ENCODE measurements around the gene ENKD1.

ENKD1 gene

DNA sequence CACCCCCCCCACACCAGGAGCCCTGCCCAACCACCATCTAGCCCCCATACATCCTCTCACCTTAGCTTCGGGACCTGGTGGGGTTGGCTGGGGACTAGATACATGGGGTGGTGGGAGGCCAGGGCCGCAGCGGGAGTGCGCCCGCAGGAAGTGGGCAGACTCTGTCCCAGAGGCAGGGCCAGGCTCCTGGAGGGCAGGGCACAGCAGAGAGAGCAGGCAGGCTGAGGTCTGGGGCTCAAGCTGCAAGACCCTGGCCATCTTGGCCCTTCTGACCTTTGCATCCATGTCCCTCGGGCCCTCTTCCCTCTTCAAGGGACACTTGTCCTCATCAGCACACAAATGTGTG, 2.7 kb downstream of the ENKD1 start:
- no peak for DNase-seq
- TF ChIP-seq GATA1 (IDR thresholded peaks at IDR 0.05; ENCODE audit: low read depth, low read length): no peak
- TF ChIP-seq POLR2A (IDR thresholded peaks at IDR 0.05; ENCODE audit: low read length): no peak

- TF ChIP-seq POLR2A (IDR thresholded peaks at IDR 0.05; ENCODE audit: low read length): no peak
- no peak for TF ChIP-seq GATA1 (IDR thresholded peaks at IDR 0.05; ENCODE audit: low read depth, low read length)
- DNase-seq: peak; percentile 41 to 42
These were observed 3.2 kb downstream of the ENKD1 start for GRCh38 chr16:67663151-67663876.

- DNase-seq: no peak
- TF ChIP-seq GATA1 (IDR thresholded peaks at IDR 0.05; ENCODE audit: low read depth, low read length) (no peak), POLR2A (IDR thresholded peaks at IDR 0.05; ENCODE audit: low read length) (no peak)
These were observed 3.9 kb downstream of the ENKD1 start for GRCh38 chr16:67662653-67663010.

GRCh38 chr16:67661886-67662652, 4.5 kb downstream of the ENKD1 start:
- no peak for DNase-seq
- TF ChIP-seq POLR2A (IDR thresholded peaks at IDR 0.05; ENCODE audit: low read length): no peak

DNA sequence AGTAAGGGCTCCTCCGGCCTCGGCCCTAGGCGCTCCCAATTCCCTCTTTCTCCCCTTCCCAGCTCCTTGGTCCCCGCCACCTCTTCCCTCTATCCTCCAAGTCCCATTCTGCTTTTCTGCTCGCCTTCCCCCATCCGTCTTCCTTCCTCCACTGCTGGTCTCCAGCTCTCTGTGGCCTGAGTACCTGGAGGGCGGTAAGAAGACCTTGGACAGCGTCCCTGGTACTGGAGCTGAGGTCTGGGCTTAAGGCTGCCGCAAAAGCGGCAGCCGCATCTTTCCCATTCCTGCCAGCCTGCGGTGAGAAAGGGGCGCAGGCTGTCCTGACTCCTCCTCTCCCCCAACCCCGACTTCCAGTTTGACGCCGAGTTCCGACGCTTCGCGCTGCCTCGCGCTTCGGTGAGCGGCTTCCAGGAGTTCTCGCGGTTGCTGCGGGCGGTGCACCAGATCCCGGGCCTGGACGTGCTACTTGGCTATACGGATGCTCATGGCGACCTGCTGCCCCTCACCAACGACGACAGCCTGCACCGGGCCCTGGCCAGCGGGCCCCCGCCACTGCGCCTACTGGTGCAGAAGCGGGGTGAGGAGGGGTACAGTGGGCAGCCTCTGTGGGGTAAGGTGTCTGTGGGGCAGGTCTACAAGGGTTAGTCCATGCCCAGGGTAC, 5.3 kb downstream of the ENKD1 start:
- TF ChIP-seq GATA1 (IDR thresholded peaks at IDR 0.05; ENCODE audit: low read depth, low read length) (no peak), POLR2A (IDR thresholded peaks at IDR 0.05; ENCODE audit: low read length) (no peak)
- DNase-seq: peak; percentile 62 to 69

DNA sequence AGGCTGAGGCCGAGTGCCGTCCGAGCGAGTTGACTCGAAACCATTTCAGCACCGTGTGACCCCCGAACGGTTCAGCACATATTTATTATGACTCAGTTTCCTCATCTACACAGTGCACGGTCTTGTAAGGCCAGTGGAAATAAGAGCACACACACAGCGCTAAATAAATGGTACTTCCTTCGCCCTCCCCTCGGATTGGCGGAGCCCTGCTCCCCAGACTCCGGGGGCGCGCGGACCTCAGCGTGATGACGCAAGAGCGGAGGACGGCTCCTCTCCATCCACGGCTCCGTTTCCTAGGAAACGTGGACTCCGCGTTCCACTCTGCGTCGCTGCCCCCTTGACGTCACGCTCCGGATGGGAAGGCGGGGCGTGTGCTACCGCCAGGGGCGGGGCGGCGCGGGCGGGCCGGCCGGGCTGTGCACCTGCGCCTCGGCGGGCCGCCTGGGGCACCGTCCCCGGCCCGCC, 6.0 kb downstream of the ENKD1 start, which contains the start of gene PARD6A:
TSS of gene PARD6A (plus strand) at position 397 of the 465 bp plus-strand sequence. CDS start 79 bp downstream, outside the sequence.
- peak; percentile 95 to 96 for DNase-seq
- TF ChIP-seq GATA1 (IDR thresholded peaks at IDR 0.05; ENCODE audit: low read depth, low read length) (no peak), POLR2A (IDR thresholded peaks at IDR 0.05; ENCODE audit: low read length) (peak; percentile 79)

GRCh38 chr16:67659675-67660563, 6.6 kb downstream of the ENKD1 start, which contains the start of gene ACD:
ACD (minus strand) TSS chr16:67660260; CDS start chr16:67660220, 40 bp downstream.
- TF ChIP-seq GATA1 (IDR thresholded peaks at IDR 0.05; ENCODE audit: low read depth, low read length) (no peak), POLR2A (IDR thresholded peaks at IDR 0.05; ENCODE audit: low read length) (peak; percentile 90)
- peak; percentile 92 to 95 for DNase-seq

DNA sequence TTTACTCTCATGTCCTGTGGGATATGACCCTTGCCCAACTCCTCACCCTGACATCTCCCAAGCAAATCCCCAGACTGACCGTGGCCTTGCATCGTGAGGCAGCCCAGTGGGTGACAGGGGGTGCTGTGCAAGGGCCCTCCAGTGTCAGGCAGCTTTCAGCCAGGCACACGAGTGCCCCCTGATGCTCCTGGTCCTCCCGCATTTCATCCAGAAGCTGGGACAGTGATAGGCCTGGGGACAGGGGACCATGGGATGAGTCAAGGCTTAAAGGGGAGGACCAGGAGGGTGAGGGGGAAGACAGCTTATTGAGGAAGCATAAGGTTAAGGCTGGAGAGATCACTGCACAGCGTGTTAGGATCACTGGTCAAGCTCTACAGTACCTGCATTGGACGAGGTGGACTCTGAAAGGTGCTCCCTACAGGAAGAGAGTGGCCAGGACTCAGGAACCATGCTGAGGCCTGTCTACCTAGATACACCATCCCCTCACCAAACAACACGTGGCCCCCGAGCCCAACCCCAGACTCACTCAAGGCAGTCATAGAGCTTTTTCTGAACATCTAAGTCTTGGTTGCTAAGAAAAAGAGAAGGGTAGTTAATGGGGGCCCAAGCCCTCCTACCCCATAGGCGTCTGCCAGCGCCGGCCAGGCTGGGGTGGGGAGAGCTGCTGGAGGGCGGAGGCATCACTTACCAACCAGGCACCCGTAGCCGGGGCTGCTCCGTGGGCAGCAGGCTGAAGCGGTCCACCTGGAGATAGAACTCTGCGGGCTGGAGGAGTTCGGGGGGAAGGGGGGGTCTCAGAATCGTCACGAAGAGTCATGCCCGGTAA, 7.5 kb downstream of the ENKD1 start:
- no peak for TF ChIP-seq GATA1 (IDR thresholded peaks at IDR 0.05; ENCODE audit: low read depth, low read length)
- no peak for TF ChIP-seq POLR2A (IDR thresholded peaks at IDR 0.05; ENCODE audit: low read length)

DNA sequence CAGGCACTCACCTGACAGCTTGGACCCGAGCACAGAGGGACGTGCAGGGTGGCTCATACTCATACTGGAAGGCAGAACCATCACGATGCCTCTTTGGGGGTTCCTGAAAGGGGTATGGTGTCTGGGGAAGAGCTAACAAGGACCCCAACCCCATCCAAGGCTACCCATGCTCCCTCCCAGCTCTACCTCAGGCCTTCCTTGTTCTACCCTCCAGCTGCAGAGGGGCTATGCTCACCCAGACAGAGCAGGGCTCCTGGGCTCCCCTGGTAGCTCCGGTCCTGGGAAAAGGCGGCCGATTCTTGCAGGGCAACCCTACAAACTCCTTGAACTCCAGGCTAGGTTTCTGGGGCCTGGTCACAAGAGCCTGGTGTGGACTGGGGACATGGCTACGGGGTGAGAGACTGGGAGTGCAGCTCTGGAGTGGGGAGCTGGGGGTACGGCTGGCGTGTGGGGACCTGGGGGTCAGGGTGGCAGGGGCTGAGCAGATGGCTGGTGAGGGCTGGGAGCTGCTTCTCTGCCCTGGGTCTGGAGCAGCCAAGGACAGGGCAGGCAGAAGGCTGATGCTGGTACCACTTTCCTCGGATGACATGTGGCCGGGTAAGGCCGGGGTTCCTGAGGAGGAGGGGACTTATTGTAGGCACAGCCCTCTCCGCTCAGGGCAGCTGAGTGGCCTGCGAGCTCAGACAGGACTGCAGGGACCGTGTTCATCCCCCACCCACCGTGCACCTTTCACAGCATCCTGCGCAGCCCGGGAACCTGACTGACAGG, 8.6 kb downstream of the ENKD1 start:
- DNase-seq: no peak

More for the DNA sequence above, 7.5 kb downstream of the ENKD1 start:
- DNase-seq: no peak

GRCh38 chr16:67657017-67657608, 9.4 kb downstream of the ENKD1 start:
- TF ChIP-seq POLR2A (IDR thresholded peaks at IDR 0.05; ENCODE audit: low read length) (no peak), GATA1 (IDR thresholded peaks at IDR 0.05; ENCODE audit: low read depth, low read length) (no peak)
- DNase-seq: no peak

More for the DNA sequence above, 8.6 kb downstream of the ENKD1 start:
- TF ChIP-seq POLR2A (IDR thresholded peaks at IDR 0.05; ENCODE audit: low read length) (no peak), GATA1 (IDR thresholded peaks at IDR 0.05; ENCODE audit: low read depth, low read length) (no peak)

GRCh38 chr16:67656344-67657016, 10.1 kb downstream of the ENKD1 start:
- TF ChIP-seq GATA1 (IDR thresholded peaks at IDR 0.05; ENCODE audit: low read depth, low read length) (no peak), POLR2A (IDR thresholded peaks at IDR 0.05; ENCODE audit: low read length) (no peak)
- DNase-seq: no peak

Measured in erythroblast (primary cell).